Colonic mucosa (tissue), 4 donors: Measurements from ENCODE around the gene ACAA1. TPM values are rescaled to one million over a fixed set of nuclear protein-coding genes. Genes with fewer than 3 reads are reported as not detected.

Experiments used
- DNase-seq: peaks from one replicate; pipeline ENCODE4 v3.0.0-alpha.2; 2020
- H3K27ac ChIP-seq: fragments of 200-600 bp; one replicate; pipeline ENCODE4 v1.8.0; 2021
- H3K27me3 ChIP-seq: fragments of 200-600 bp; one replicate; pipeline ENCODE4 v1.8.0; 2021
- H3K36me3 ChIP-seq: fragments of 200-600 bp; one replicate; pipeline ENCODE4 v1.8.0; 2021
- H3K4me1 ChIP-seq: fragments of 200-600 bp; one replicate; pipeline ENCODE4 v1.8.0; 2021; ENCODE audit warnings: mild to moderate bottlenecking
- H3K4me3 ChIP-seq: fragments of 200-600 bp; one replicate; pipeline ENCODE4 v1.8.0; 2021
- H3K9ac ChIP-seq, 2 donors: one replicate each; pipeline ENCODE4 v1.7.0; 2013; ENCODE audit warnings: control low read depth in 2 of 2, low read depth in 2 of 2, low read length in 2 of 2
- H3K9me3 ChIP-seq: fragments of 200-600 bp; one replicate; pipeline ENCODE4 v1.8.0; 2021
- intact Hi-C: fragments of 100-400 bp; cut with DNase I; formaldehyde crosslinking; loops from one replicate; pipeline ENCODE4 v1.14.1; 2022
- total RNA-seq, 2 donors: library from RNA; stranded (reverse); fragmentation: NEBNext Ultra II Directional in 1 of 2; extraction: Animal tissue kit (Norgen Biotek cat#: 25700) in 1 of 2; gene quantifications; one replicate each; pipeline ENCODE4 v1.2.1, GENCODE V29; 2021
- TF ChIP-seq, protein P1 (sequence below): fragments of 200-600 bp; IDR thresholded peaks from one replicate; pipeline ENCODE4 v1.8.0; 2022; ENCODE audit warnings: antibody characterized with exemption, mild to moderate bottlenecking
- donor health status: healthy.
- donor health status: DM: no; HTN: no; CAD: no.
- donor health status: DM: no; HTN: no; CAD: no.

ACAA1 gene
- total RNA-seq, 2 donors from 2014 or later, result 135 to 167 TPM

DNA sequence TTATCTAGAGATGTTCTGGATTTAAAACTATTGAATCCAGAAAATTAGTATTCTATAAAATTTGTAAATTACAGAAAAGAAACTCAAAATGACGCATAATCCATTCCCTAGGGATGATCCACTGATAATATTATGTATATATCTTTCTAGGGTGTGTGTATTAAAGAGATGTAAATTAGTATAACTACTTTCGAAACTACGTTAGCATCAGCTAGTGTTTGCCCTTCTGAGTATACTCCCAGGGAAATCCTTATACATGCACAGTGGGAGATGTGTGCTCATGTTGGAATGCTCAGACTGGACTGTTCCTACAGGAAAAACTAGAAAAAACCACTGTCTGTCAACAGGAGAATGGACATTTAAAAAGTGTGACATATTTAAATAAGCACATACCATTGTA is 36.4 kb downstream of the ACAA1 start:
- intact Hi-C loops, result no loop called here
- H3K9ac ChIP-seq, result no peak overlapping the region
- no peaks in the 10 kb centered on the region for H3K36me3 ChIP-seq
- H3K27me3 ChIP-seq, result no peaks in the 10 kb centered on the region
- no peaks in the 10 kb centered on the region for H3K9me3 ChIP-seq
- H3K4me1 ChIP-seq, result no peaks in the 10 kb centered on the region
- H3K27ac ChIP-seq, result no peak overlapping the region
- DNase-seq, result no peak
- TF ChIP-seq, protein P1, sequence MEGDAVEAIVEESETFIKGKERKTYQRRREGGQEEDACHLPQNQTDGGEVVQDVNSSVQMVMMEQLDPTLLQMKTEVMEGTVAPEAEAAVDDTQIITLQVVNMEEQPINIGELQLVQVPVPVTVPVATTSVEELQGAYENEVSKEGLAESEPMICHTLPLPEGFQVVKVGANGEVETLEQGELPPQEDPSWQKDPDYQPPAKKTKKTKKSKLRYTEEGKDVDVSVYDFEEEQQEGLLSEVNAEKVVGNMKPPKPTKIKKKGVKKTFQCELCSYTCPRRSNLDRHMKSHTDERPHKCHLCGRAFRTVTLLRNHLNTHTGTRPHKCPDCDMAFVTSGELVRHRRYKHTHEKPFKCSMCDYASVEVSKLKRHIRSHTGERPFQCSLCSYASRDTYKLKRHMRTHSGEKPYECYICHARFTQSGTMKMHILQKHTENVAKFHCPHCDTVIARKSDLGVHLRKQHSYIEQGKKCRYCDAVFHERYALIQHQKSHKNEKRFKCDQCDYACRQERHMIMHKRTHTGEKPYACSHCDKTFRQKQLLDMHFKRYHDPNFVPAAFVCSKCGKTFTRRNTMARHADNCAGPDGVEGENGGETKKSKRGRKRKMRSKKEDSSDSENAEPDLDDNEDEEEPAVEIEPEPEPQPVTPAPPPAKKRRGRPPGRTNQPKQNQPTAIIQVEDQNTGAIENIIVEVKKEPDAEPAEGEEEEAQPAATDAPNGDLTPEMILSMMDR, result no peak
- no peak overlapping the region for H3K4me3 ChIP-seq

DNA sequence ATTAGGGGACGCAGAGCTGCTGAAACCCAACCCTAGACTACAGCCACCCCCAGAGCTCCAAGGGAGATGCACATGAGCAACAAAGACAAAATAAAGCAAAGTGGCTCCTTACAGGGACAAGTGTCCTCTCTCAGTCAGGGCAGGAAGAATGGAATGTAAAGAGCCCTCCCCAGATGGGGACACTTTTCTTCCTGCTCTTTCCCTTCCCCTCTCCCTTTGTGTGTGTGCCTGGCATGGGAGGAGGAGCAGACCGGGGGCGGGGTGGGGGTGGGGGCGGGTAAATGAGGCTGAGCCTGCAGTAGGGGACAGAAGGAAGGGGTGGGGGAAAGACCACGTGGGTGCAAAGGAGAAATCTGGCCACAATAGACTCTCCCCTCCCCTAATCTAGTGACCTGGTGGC is 37.4 kb downstream of the ACAA1 start:
- TF ChIP-seq, protein P1, result no peak
- Histone ChIP-seq H3K9ac (no peak overlapping the region), H3K27ac (no peak overlapping the region), H3K36me3 (no peaks in the 10 kb centered on the region), H3K4me3 (no peak overlapping the region), H3K4me1 (no peaks in the 10 kb centered on the region), H3K9me3 (no peaks in the 10 kb centered on the region), H3K27me3 (no peaks in the 10 kb centered on the region)
- intact Hi-C loops, result no loop called here
- no peak for DNase-seq

DNA sequence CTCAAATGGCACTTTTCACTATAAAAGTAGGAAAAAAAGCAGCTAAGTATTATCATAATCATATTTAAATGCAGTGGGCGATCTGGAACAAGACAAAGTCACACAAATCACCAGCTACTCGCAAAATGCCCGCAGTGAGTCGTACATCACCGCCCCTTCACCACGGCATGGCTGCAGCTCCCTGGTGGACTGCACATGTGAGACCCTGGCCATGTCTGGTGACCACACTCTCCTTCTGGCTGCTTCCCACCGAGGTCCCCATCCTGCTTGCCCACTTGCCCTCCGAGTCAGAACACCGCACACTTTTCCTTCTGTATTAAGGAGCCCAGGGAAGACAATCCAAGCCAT is 38.6 kb downstream of the ACAA1 start:
- Histone ChIP-seq H3K9me3 (no peaks in the 10 kb centered on the region), H3K4me1 (no peaks in the 10 kb centered on the region), H3K27me3 (no peaks in the 10 kb centered on the region), H3K4me3 (no peak overlapping the region), H3K9ac (no peak overlapping the region), H3K36me3 (no peaks in the 10 kb centered on the region), H3K27ac (no peak overlapping the region)
- intact Hi-C loops, result no loop called here
- no peak for DNase-seq
- TF ChIP-seq, protein P1, result no peak

DNA sequence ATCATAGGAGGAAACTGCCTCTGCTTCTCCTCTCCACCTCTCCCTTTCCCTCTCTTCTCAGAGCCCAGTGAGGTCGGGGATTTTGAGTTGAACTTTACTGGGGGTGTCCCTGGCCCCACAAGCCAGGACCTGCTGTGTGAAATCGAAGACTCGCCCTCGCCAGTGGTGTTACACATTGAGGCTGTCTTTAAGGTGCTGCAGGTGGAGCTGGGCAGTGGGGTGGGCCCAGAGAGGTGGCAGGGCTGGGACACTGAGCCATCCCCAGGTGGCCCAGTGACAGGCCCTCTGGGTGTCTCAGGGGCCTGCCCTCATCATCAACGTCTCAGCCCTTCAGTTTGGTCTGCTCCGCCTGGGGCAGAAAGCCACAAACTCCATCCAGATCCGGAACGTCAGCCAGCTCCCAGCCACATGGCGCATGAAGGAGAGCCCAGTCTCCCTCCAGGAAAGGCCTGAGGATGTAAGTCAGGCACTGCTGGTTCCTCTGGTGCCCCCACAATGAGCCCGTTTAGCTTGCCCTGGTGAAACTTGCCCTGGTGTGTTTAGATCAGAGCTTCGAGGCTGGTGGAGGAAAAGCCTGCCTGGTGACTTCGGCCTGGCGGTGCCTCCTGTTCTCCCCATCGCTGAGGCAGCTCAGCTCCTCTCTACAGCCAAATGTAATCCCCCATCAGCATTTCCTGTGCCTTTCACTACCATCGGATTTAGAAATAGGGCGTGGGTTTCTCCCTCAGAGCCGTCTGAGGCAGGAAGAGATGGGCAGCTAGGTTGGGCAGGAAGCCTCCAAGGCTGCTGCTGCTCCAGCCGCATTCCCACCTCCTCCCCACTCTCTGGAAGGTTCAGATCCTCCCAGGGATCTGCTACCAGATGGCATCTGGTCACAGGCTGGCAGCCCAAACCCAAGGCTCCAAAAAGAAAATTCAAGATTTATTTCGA is 39.2 kb downstream of the ACAA1 start:
- no peak overlapping the region for H3K9ac ChIP-seq
- no peaks in the 10 kb centered on the region for H3K4me1 ChIP-seq
- intact Hi-C loops, result no loop called here
- H3K36me3 ChIP-seq, result no peaks in the 10 kb centered on the region
- TF ChIP-seq, protein P1, result no peak
- H3K4me3 ChIP-seq, result no peak overlapping the region
- DNase-seq, result no peak
- H3K27ac ChIP-seq, result no peak overlapping the region
- no peaks in the 10 kb centered on the region for H3K9me3 ChIP-seq
- H3K27me3 ChIP-seq, result no peaks in the 10 kb centered on the region

DNA sequence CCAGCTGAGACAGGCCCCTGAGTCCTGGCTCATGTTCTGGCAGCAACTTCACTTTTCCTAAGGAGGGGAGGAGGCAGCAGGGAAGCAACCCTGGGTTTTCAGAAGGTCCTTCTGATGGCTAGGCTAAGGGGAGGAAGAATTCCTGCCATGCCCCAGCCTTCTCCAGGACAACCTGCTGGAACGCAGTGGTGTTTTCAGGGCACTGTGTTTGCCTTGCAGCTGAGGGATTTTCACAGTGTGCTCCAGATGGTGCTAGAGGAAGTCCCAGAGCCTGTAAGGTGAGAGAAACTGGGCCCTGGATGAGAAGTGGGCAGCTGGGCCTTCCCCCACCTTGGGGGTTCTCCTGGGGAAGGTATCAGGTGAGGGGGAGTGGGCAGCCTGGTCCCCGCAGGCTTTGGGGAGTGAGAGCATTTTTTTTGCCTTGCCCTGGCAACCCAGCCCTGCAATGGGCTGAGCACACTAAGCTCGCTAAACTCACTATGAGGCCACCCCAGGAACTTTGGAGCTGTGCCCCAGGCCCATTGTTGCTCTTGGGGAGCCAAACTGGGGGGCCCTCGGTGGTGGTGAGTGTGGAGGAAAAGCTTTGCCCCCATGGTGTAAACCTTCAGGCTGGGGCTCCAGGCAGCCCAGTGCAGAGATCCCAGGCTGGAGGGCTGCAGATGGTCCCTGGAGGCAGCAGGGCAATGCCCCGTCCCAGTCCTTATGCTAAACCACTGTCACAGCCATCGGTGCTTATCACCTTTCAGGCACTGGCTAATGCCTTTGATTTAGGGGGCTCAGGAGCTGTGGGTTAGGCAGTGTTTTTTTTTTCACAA is 41.1 kb downstream of the ACAA1 start:
- TF ChIP-seq, protein P1, result no peak
- Histone ChIP-seq H3K36me3 (no peaks in the 10 kb centered on the region), H3K4me3 (no peak overlapping the region), H3K27ac (no peak overlapping the region), H3K27me3 (no peaks in the 10 kb centered on the region), H3K9ac (no peak overlapping the region), H3K9me3 (no peaks in the 10 kb centered on the region), H3K4me1 (no peaks in the 10 kb centered on the region)
- DNase-seq, result no peak
- intact Hi-C loops, result no loop called here
